Right lobe of liver (tissue), 6 donors: ENCODE data around the gene OR7D2. TPM values are rescaled to one million over a fixed set of nuclear protein-coding genes. Genes with fewer than 3 reads are reported as not detected.

ENCODE experiments used
- ATAC-seq, 4 donors: fragments of 200-7000 bp; cut with Tn5 transposase; one replicate each; pipeline ENCODE4 v1.9.1; 2020; ENCODE audit warnings: mild to moderate bottlenecking in 4 of 4, moderate library complexity in 4 of 4
- DNase-seq, 3 donors: peaks; one replicate each; pipeline ENCODE4 v3.0.0-alpha.2; 2020
- H3K27ac ChIP-seq, 3 donors: fragments of 200-600 bp; one replicate each; pipeline ENCODE4 v1.8.0; 2022
- H3K27me3 ChIP-seq, 2 donors: fragments of 200-600 bp; one replicate each; pipeline ENCODE4 v1.8.0; 2022
- H3K36me3 ChIP-seq, 4 donors: fragments of 200-600 bp; sonication (generic) in 1 of 4; one replicate each; pipeline versions ENCODE4 v1.5.1 to v1.8.0; 2017 to 2022; ENCODE audit warnings: control low read depth in 1 of 4
- H3K4me1 ChIP-seq, 4 donors: fragments of 200-600 bp; sonication (generic) in 1 of 4; one replicate each; pipeline versions ENCODE4 v1.5.1 to v1.8.0; 2017 to 2022; ENCODE audit warnings: control low read depth in 1 of 4
- H3K4me3 ChIP-seq, 3 donors: fragments of 200-600 bp; one replicate each; pipeline ENCODE4 v1.8.0; 2022
- H3K9me3 ChIP-seq, 4 donors: fragments of 200-600 bp; sonication (generic) in 1 of 4; one replicate each; pipeline versions ENCODE4 v1.5.1 to v1.8.0; 2017 to 2022; ENCODE audit warnings: control low read depth in 1 of 4
- POLR2A ChIP-seq: fragments of 450-650 bp; IDR thresholded peaks from one replicate; pipeline ENCODE4 v1.6.1; 2017; ENCODE audit warnings: antibody characterized with exemption, mild to moderate bottlenecking
- WGBS: methylation state at CpG from one replicate; pipeline ENCODE4 v1.1.6; 2018; ENCODE audit warnings: low coverage, low lambda C conversion rate; ENCODE audit not compliant: insufficient coverage; ENCODE audit errors: missing lambda C conversion rate; 5-methylcytosine and 5-hydroxymethylcytosine counted together
- intact Hi-C, 2 donors: fragments of 100-400 bp; cut with DNase I; formaldehyde crosslinking; loops; one replicate each; pipeline versions ENCODE4 v1.11.2 to v1.14.1; 2022
- total RNA-seq, 6 experiments: library from RNA; depleted of rRNA in 2 of 6; stranded (reverse); fragments of >200 nt in 2 of 6; fragmentation: NEBNext Ultra II Directional in 3 of 6; extraction: Animal tissue kit (Norgen Biotek cat#: 25700) in 3 of 6; gene quantifications; one replicate each; pipeline versions ENCODE4 v1.1.0 to v1.2.4, GENCODE V29; 2016 to 2023
- TF ChIP-seq, protein P1 (sequence below), 4 donors: fragments of 200-600 bp in 3 of 4; fragments of 450-650 bp in 1 of 4; IDR thresholded peaks; one replicate each; pipeline versions ENCODE4 v1.5.1 to v1.8.0; 2016 to 2022; ENCODE audit warnings: antibody characterized with exemption in 4 of 4, mild to moderate bottlenecking in 2 of 4
- donor health status: DM: no; HTN: yes; CAD: no.
- donor health status: DM: no; HTN: no; CAD: no.
- donor health status: DM: no; HTN: no; CAD: no.
- donor health status: DM: no; HTN: yes; CAD: no.
- donor health status: DM: no; HTN: yes; CAD: no.

OR7D2 gene
- total RNA-seq, 6 experiments from 2014 or later = 0.09 TPM; not detected in 5

DNA sequence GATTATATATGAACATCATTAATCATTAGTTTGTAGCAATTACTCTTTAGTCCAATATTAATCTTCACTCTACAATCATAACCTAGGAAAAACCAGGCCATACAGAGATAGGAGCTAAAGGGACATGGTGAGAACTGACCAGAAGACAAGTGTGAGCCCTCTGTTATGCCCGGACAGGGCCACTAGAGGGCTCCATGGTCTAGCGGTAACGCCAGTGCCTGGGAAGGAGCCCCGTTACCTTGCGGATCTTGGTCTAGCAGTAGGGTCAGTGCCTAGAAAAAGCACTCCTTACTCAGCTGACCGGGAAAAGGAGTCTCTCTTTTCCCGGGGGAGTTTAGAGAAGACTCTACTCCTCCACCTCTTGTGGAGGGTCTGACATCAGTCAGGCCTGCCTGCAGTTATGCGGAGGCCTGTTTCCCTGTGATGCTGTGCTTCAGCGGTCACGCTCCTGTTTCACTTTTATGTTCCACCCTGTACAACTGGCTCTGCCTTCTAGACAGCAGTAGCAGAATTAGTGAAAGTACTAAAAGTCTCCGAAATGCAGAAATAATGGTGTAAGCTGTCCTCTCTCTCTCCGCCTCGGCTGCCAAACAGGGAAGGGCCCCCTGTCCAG is 26.8 kb downstream of the OR7D2 start:
- intact Hi-C loops = no loop called here

DNA sequence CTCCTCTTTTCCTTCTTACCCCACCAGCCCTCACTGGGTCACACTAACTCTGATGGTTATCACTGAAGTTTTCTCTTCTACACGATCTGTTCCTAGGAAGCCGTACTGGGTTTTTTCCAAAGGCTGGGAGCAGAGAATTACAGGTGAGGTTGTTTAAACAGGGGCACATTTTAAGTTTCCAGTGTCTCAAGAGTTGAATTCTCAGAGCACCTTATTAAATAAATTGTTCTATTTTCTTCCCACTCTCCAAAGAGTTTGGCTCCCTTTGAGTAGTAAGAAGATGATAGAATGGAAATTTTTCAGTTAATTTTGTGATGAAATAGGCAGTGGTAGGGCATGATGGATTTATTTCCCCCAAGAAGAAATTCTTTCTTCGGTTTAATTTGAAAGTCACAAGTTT is 40.7 kb downstream of the OR7D2 start, which contains the start of gene OR7D4:
OR7D4 (minus strand) TSS at position 101 of the 400 bp plus-strand sequence. CDS start 4,752 bp downstream, outside the sequence.
- intact Hi-C loops = no loop called here
- no peak within 1 kb of the TSS for H3K4me3 ChIP-seq
- no peaks in the 10 kb centered on the region for H3K27me3 ChIP-seq
- H3K27ac ChIP-seq = no peak within 1 kb of the TSS
- no peak for TF ChIP-seq POLR2A
- TF ChIP-seq, protein P1, sequence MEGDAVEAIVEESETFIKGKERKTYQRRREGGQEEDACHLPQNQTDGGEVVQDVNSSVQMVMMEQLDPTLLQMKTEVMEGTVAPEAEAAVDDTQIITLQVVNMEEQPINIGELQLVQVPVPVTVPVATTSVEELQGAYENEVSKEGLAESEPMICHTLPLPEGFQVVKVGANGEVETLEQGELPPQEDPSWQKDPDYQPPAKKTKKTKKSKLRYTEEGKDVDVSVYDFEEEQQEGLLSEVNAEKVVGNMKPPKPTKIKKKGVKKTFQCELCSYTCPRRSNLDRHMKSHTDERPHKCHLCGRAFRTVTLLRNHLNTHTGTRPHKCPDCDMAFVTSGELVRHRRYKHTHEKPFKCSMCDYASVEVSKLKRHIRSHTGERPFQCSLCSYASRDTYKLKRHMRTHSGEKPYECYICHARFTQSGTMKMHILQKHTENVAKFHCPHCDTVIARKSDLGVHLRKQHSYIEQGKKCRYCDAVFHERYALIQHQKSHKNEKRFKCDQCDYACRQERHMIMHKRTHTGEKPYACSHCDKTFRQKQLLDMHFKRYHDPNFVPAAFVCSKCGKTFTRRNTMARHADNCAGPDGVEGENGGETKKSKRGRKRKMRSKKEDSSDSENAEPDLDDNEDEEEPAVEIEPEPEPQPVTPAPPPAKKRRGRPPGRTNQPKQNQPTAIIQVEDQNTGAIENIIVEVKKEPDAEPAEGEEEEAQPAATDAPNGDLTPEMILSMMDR (IDR thresholded peaks at IDR 0.05) = no peak
- WGBS = 48% methylated on average over 3 of the region's 3 CpGs
- no peaks in the 10 kb centered on the region for H3K36me3 ChIP-seq
- peaks cover 0 to 6% (median 0%) of the 10 kb centered on the region in 4 donors for H3K9me3 ChIP-seq
- no peaks in the 10 kb centered on the region for H3K4me1 ChIP-seq
- ATAC-seq = no peak
- DNase-seq = no peak

More for the DNA sequence above, 26.8 kb downstream of the OR7D2 start:
- Histone ChIP-seq H3K36me3 (no peaks in the 10 kb centered on the region), H3K4me3 (peak overlapping the region in 1 of 3 donors; percentile 30), H3K9me3 (no peaks in the 10 kb centered on the region), H3K27me3 (no peaks in the 10 kb centered on the region), H3K4me1 (no peaks in the 10 kb centered on the region), H3K27ac (no peak overlapping the region)
- ATAC-seq (peak; percentile 70 to 83 (median 80)), DNase-seq (peak; percentile 71 to 74 (median 72))
- 18% methylated on average over 10 of the region's 13 CpGs for WGBS
- no peak for TF ChIP-seq POLR2A
- TF ChIP-seq, protein P1 (IDR thresholded peaks at IDR 0.05) = peak; percentile 73 to 95 (median 92)

Other genes with a start within 250 kb of the OR7D2 start
- gene MUC16, start 168.6 kb upstream of the OR7D2 start, total RNA-seq = under 1 TPM in 2 of 6 experiments, not detected in 4; under 0.01 to 0.06 TPM
- gene OR1M1, start 91.9 kb upstream of the OR7D2 start, total RNA-seq = not detected
- gene OR7G2, start 71.5 kb upstream of the OR7D2 start, total RNA-seq = not detected
- gene OR7G1, start 63.2 kb upstream of the OR7D2 start, total RNA-seq = not detected
- gene OR7G3, start 52.0 kb upstream of the OR7D2 start, total RNA-seq = not detected
- gene ZNF317, start 38.6 kb upstream of the OR7D2 start, total RNA-seq = 10 to 100 TPM in 5 of 6 experiments, 1 to 10 TPM in 1; 7.6 to 17.9 (median 12.1) TPM
- not detected for gene OR7D4, start 40.6 kb downstream of the OR7D2 start, total RNA-seq
- not detected for gene OR7E24, start 72.0 kb downstream of the OR7D2 start, total RNA-seq
- 1 to 10 TPM in 5 of 6 experiments, under 1 TPM in 1; 0.48 to 7.8 (median 2.3) TPM for gene ZNF699, start 130.9 kb downstream of the OR7D2 start, total RNA-seq
- 1 to 10 TPM; 1.7 to 7.8 (median 4.0) TPM for gene ZNF559, start 145.2 kb downstream of the OR7D2 start, total RNA-seq
- gene ZNF177, start 184.0 kb downstream of the OR7D2 start, total RNA-seq = under 1 TPM in 5 of 6 experiments, not detected in 1; 0.18 to 0.66 (median 0.61) TPM